K562 (cell line): ENCODE measurements around the gene ELK4.

Source experiments
- BRCA1 ChIP-seq, 2 experiments: fragments of 450-650 bp in 1 of 2; sonication (generic) in 1 of 2; formaldehyde crosslinking in 1 of 2; IDR thresholded peaks; 2 replicates each; pipeline versions ENCODE4 v1.5.0 to v1.6.1; 2017 to 2020; ENCODE audit warnings: mild to moderate bottlenecking in 1 of 2, missing genetic modification reagents in 1 of 2
- CTCF ChIP-seq, 3 experiments: IDR thresholded peaks in 2 of 3; conservative IDR thresholded peaks in 1 of 3; 2 replicates each; pipeline ENCODE4 v1.5.1; 2011 to 2012; ENCODE audit warnings: low read length in 3 of 3, mild to moderate bottlenecking in 3 of 3, control low read depth in 2 of 3, improper control_type of control experiment in 1 of 3, inconsistent platforms in 1 of 3, low read depth in 1 of 3, mixed read lengths in 1 of 3, moderate library complexity in 1 of 3; ENCODE audit not compliant: insufficient read depth in 2 of 3
- E2F4 ChIP-seq: sonication (generic); formaldehyde crosslinking; IDR thresholded peaks from 2 replicates; pipeline ENCODE4 v1.8.0; 2022; ENCODE audit warnings: mild to moderate bottlenecking, low read depth, missing genetic modification reagents
- EZH2 ChIP-seq: IDR thresholded peaks from 2 replicates; pipeline ENCODE4 v1.6.1; 2012; ENCODE audit warnings: low read depth, mild to moderate bottlenecking, inconsistent platforms, low read length, borderline replicate concordance
- KLF6 ChIP-seq: fragments of 250-450 bp; sonication (Bioruptor Pico); IDR thresholded peaks from 2 replicates; pipeline ENCODE4 v1.4.0; 2020; ENCODE audit warnings: mild to moderate bottlenecking, moderate library complexity, borderline replicate concordance
- MXI1 ChIP-seq: IDR thresholded peaks from 2 replicates; pipeline ENCODE4 v1.6.1; 2011; ENCODE audit warnings: low read depth, mild to moderate bottlenecking, improper control_type of control experiment, low read length
- RCOR1 ChIP-seq, 2 experiments: IDR thresholded peaks; 2 replicates each; pipeline ENCODE4 v1.6.1; 2012; ENCODE audit warnings: low read depth in 2 of 2, low read length in 2 of 2, borderline replicate concordance in 1 of 2, improper control_type of control experiment in 1 of 2
- YY1 ChIP-seq, 3 experiments: IDR thresholded peaks; 2 replicates each; pipeline ENCODE4 v1.6.1; 2011; ENCODE audit warnings: low read length in 2 of 3, mild to moderate bottlenecking in 2 of 3, moderate library complexity in 2 of 3, borderline replicate concordance in 1 of 3, control low read depth in 1 of 3, low read depth in 1 of 3; ENCODE audit not compliant: insufficient read depth in 3 of 3, insufficient replicate concordance in 2 of 3, control insufficient read depth in 1 of 3, insufficient read length in 1 of 3; ENCODE audit errors: extremely low read depth in 1 of 3
- ZNF124 ChIP-seq: sonication (generic); formaldehyde crosslinking; IDR thresholded peaks from 2 replicates; pipeline ENCODE4 v1.8.1; 2022; ENCODE audit warnings: missing genetic modification reagents

- no peak for TF ChIP-seq CTCF (IDR thresholded peaks at IDR 0.05 in 2 of 3, conservative IDR thresholded peaks at IDR 0.05 in 1 of 3; ENCODE audit: insufficient read depth in 2 of 3, low read depth in 1 of 3, low read length in 3 of 3)
- TF ChIP-seq RCOR1 (IDR thresholded peaks at IDR 0.05; ENCODE audit: borderline replicate concordance in 1 of 2, low read depth in 2 of 2, low read length in 2 of 2) = no peak
- TF ChIP-seq BRCA1 (IDR thresholded peaks at IDR 0.05) = no peak
- TF ChIP-seq BRCA1 (CRISPR knock-in tag; IDR thresholded peaks at IDR 0.05) = no peak
- TF ChIP-seq ZNF124 (CRISPR knock-in tag) = no peak
- no peak for TF ChIP-seq EZH2
- no peak for TF ChIP-seq KLF6 (CRISPR knock-in tag)
- no peak for TF ChIP-seq MXI1
- no peak for TF ChIP-seq E2F4
- TF ChIP-seq YY1 (IDR thresholded peaks at IDR 0.05; ENCODE audit: borderline replicate concordance in 1 of 3, control insufficient read depth in 1 of 3, extremely low read depth in 1 of 3, insufficient read depth in 3 of 3, insufficient read length in 1 of 3, insufficient replicate concordance in 2 of 3, low read depth in 1 of 3, low read length in 2 of 3) = no peak
These were observed 2.1 kb downstream of the ELK4 start for GRCh38 chr1:205629751-205630150.
